Endothelial cell of umbilical vein (primary cell): Measurements from ENCODE around the gene HMGN2. TPM values are rescaled to one million over a fixed set of nuclear protein-coding genes. Genes with fewer than 3 reads are reported as not detected.
A peak's percentile ranks its signal among the peaks of the same experiment; 100 is the strongest.

Experiments
- BruUV-seq: library from RNA; stranded (reverse); fragments of 400-500 nt; replicated peaks from 2 replicates; lab custom pipeline; 2021; lab: Mats Ljungman, UMichigan
- CTCF ChIA-PET: fragments of 300-600, 350-600 bp; sonication (Branson Sonifier 250); formaldehyde crosslinking; loops from one replicate; lab custom pipeline; 2021; ENCODE audit warnings: antibody characterized with exemption, inconsistent platforms; lab: Charles Lee
- POLR2A ChIA-PET: fragments of 300-600, 350-600 bp; sonication (Branson Sonifier 250); formaldehyde crosslinking; loops from one replicate; lab custom pipeline; 2021; ENCODE audit warnings: antibody characterized with exemption, inconsistent platforms; lab: Charles Lee
- DNase-seq: peaks from one replicate; pipeline ENCODE4 v3.0.0-alpha.2; 2011; ENCODE audit warnings: low read depth, low spot score
- FAIRE-seq: peaks from 2 replicates; lab custom pipeline; 2011; peaks lifted over from hg19 to GRCh38; lab: Jason Lieb, UNC
- H2AFZ ChIP-seq: 2 replicates; pipeline ENCODE4 v1.6.0; 2012; ENCODE audit warnings: low read depth, low read length, control low read depth, inconsistent platforms
- H3K27ac ChIP-seq: 2 replicates; pipeline ENCODE4 v1.5.1; 2011; ENCODE audit warnings: low read depth, mild to moderate bottlenecking, control low read depth, low read length, moderate library complexity; ENCODE audit not compliant: insufficient read depth
- H3K27me3 ChIP-seq, 2 experiments: 2 replicates each; pipeline versions ENCODE4 v1.6.0 to v1.6.1; 2011; ENCODE audit warnings: low read length in 2 of 2, mixed read lengths in 1 of 2; ENCODE audit not compliant: control insufficient read depth in 2 of 2, insufficient read depth in 2 of 2
- H3K36me3 ChIP-seq, 2 experiments: 2 replicates in 1 of 2; 3 replicates in 1 of 2; pipeline ENCODE4 v1.5.1; 2011; ENCODE audit warnings: low read length in 2 of 2, mild to moderate bottlenecking in 1 of 2, moderate library complexity in 1 of 2; ENCODE audit not compliant: control insufficient read depth in 2 of 2, insufficient read depth in 2 of 2; ENCODE audit errors: extremely low read depth in 1 of 2
- H3K4me1 ChIP-seq: 3 replicates; pipeline ENCODE4 v1.5.1; 2011; ENCODE audit warnings: mild to moderate bottlenecking, low read length; ENCODE audit not compliant: control insufficient read depth, insufficient read depth; ENCODE audit errors: extremely low read depth
- H3K4me2 ChIP-seq: 2 replicates; pipeline ENCODE4 v1.6.1; 2011; ENCODE audit warnings: low read length, control low read depth, mixed read lengths; ENCODE audit not compliant: insufficient read depth
- H3K4me3 ChIP-seq, 3 experiments: fragments of 200-600 bp in 1 of 3; sonication (generic), shearing (Covaris generic) in 1 of 3; replicated peaks in 1 of 3; 2 replicates each; pipeline ENCODE4 v1.5.1; 2011 to 2016; ENCODE audit warnings: control low read depth in 3 of 3, low read length in 3 of 3, mild to moderate bottlenecking in 2 of 3, inconsistent platforms in 1 of 3, low read depth in 1 of 3, moderate library complexity in 1 of 3; ENCODE audit not compliant: insufficient read depth in 1 of 3
- H3K79me2 ChIP-seq: 2 replicates; pipeline ENCODE4 v1.6.0; 2012; ENCODE audit warnings: low read length, inconsistent platforms; ENCODE audit not compliant: control insufficient read depth, insufficient read depth
- H3K9ac ChIP-seq: replicated peaks from 2 replicates; pipeline ENCODE3; 2011; ENCODE audit warnings: low read length, control low read depth; ENCODE audit not compliant: insufficient read depth; ENCODE audit errors: extremely low read depth
- H3K9me1 ChIP-seq: replicated peaks from 3 replicates; pipeline ENCODE4 v1.6.0; 2011; ENCODE audit warnings: mild to moderate bottlenecking, low read length; ENCODE audit not compliant: control insufficient read depth, insufficient read depth; ENCODE audit errors: extremely low read depth
- H3K9me3 ChIP-seq: replicated peaks from 2 replicates; pipeline ENCODE4 v1.5.1; 2012; ENCODE audit warnings: low read length, inconsistent platforms; ENCODE audit not compliant: control insufficient read depth, insufficient read depth
- H4K20me1 ChIP-seq: replicated peaks from 2 replicates; pipeline ENCODE3; 2011; ENCODE audit warnings: mild to moderate bottlenecking, low read length; ENCODE audit not compliant: control insufficient read depth, insufficient read depth; ENCODE audit errors: extremely low read depth
- CTCF ChIP-seq, 2 donors: IDR thresholded peaks; 1 replicate in 1 of 2; 2 replicates in 1 of 2; pipeline ENCODE4 v1.5.1; 2011; ENCODE audit warnings: low read length in 2 of 2, mild to moderate bottlenecking in 2 of 2, moderate library complexity in 2 of 2, control low read depth in 1 of 2, inconsistent platforms in 1 of 2, low read depth in 1 of 2; ENCODE audit not compliant: insufficient read depth in 1 of 2; ENCODE audit errors: extremely low read depth in 1 of 2
- EZH2 ChIP-seq: IDR thresholded peaks from 2 replicates; pipeline ENCODE4 v1.6.1; 2012; ENCODE audit warnings: borderline replicate concordance, low read depth, mild to moderate bottlenecking, moderate library complexity, low read length, inconsistent platforms; ENCODE audit not compliant: severe bottlenecking
- FOS ChIP-seq: IDR thresholded peaks from 2 replicates; pipeline ENCODE4 v1.6.1; 2011; ENCODE audit warnings: mild to moderate bottlenecking, low read length, moderate library complexity, borderline replicate concordance; ENCODE audit not compliant: insufficient read depth
- GATA2 ChIP-seq: IDR thresholded peaks from 2 replicates; pipeline ENCODE4 v1.7.0; 2011; ENCODE audit warnings: low read depth, mild to moderate bottlenecking, moderate library complexity, mixed read lengths, low read length; ENCODE audit not compliant: insufficient read length, insufficient read depth
- JUN ChIP-seq: IDR thresholded peaks from 2 replicates; pipeline ENCODE4 v1.6.1; 2011; ENCODE audit warnings: borderline replicate concordance, low read depth; ENCODE audit not compliant: insufficient read length, insufficient read depth
- MAX ChIP-seq: IDR thresholded peaks from 2 replicates; pipeline ENCODE4 v1.6.1; 2011; ENCODE audit not compliant: insufficient read depth, insufficient read length
- MYC ChIP-seq: IDR thresholded peaks from one replicate; pipeline ENCODE4 v1.6.1; 2011; ENCODE audit warnings: mild to moderate bottlenecking, low read depth, low read length
- POLR2A ChIP-seq: IDR thresholded peaks from 2 replicates; pipeline ENCODE4 v1.6.1; 2012; ENCODE audit warnings: low read depth, mild to moderate bottlenecking, control low read depth, low read length
- POLR2AphosphoS5 ChIP-seq: IDR thresholded peaks from 2 replicates; pipeline ENCODE4 v1.6.1; 2012; ENCODE audit warnings: low read depth, mild to moderate bottlenecking, control low read depth, low read length, moderate library complexity; ENCODE audit not compliant: insufficient read depth
- dilution Hi-C: fragments of 300-500 bp; cut with MboI; formaldehyde crosslinking; loops from one replicate; pipeline ENCODE4 v1.15.0; 2019; ENCODE audit warnings: low sequenced_read_pairs; ENCODE audit not compliant: extremely low pct_ligation_motif_present
- intact Hi-C: fragments of 100-400 bp; cut with micrococcal nuclease; formaldehyde crosslinking; loops from one replicate; pipeline ENCODE4 v1.10.0; 2022
- polyA plus RNA-seq, 4 experiments: library from polyadenylated mRNA; depleted of rRNA in 3 of 4; stranded (reverse) in 3 of 4; unstranded in 1 of 4; fragments of >200 nt; gene quantifications; 2 replicates each; pipeline versions ENCODE4 v1.2.1 to v1.2.3, GENCODE V29; 2011 to 2012; ENCODE audit warnings: missing spikeins in 1 of 4
- total RNA-seq: library from RNA; stranded (reverse); gene quantifications from 2 replicates; pipeline ENCODE4 v1.2.3, GENCODE V29; 2021

The HMGN2 gene
- total and polyA plus RNA-seq, 2 donors (not counting 3 experiments of a cell fraction or from before 2014, with no cell fraction given): 240 to 580 TPM

- H3K9me3 ChIP-seq: no peaks in the 10 kb centered on the region
- dilution Hi-C loops: no loop called here
- FAIRE-seq: no peak
- peak overlapping the region; percentile 86 for H3K9ac ChIP-seq
- POLR2A ChIA-PET: no interaction called here
- peak overlapping the region; percentile 54 for H3K27ac ChIP-seq
- TSS peak; percentile 48 for BruUV-seq
- intact Hi-C loops: loop anchor here (2.0 kb wide), 1 partner anchor 40 kb away; the partner anchor contains the start of gene HMGN2
- peaks cover 21% of the 10 kb centered on the region for H3K79me2 ChIP-seq
- peak overlapping the region; percentile 98 for H3K4me2 ChIP-seq
- peaks cover 20% of the 10 kb centered on the region for H3K4me1 ChIP-seq
- H3K27me3 ChIP-seq: peaks cover 0 to 3% of the 10 kb centered on the region in 2 experiments
- H3K4me3 ChIP-seq: peak overlapping the region; percentile 52 to 92 (median 75)
- peak overlapping the region; percentile 80 for H2AFZ ChIP-seq
- DNase-seq: no peak
- no peaks in the 10 kb centered on the region for H3K9me1 ChIP-seq
- CTCF ChIA-PET: interaction anchor here (1.0 to 2.0 kb wide), 6 partner anchors 16 to 199 kb away, joined by 3 to 24 read pairs (median 4); partner anchors contain the start of gene CEP85
- H4K20me1 ChIP-seq: no peaks in the 10 kb centered on the region
- TF ChIP-seq MYC (no peak), JUN (no peak), FOS (no peak), POLR2AphosphoS5 (no peak), EZH2 (no peak), POLR2A (no peak)
- peaks cover under 1 to 7% of the 10 kb centered on the region in 2 experiments for H3K36me3 ChIP-seq
Measured at GRCh38 chr1:26432793-26433192, 39.4 kb upstream of the HMGN2 start.

GRCh38 chr1:26434161-26434752 lies 38.0 kb upstream of the HMGN2 start:
- no peak overlapping the region for H2AFZ ChIP-seq
- no peak overlapping the region for H3K4me2 ChIP-seq
- CTCF ChIA-PET: interaction anchor here (1.2 to 1.4 kb wide), 2 partner anchors 17 to 36 kb away, joined by 3 to 4 read pairs; no protein-coding TSS in a partner anchor
- POLR2A ChIA-PET: interaction anchor here (0.6 kb wide), 1 partner anchor 72 kb away, joined by 3 read pairs; no protein-coding TSS in a partner anchor
- H3K9me3 ChIP-seq: no peaks in the 10 kb centered on the region
- no peak for DNase-seq
- H3K4me3 ChIP-seq: no peak overlapping the region
- H3K9me1 ChIP-seq: no peaks in the 10 kb centered on the region
- peaks cover 20% of the 10 kb centered on the region for H3K4me1 ChIP-seq
- H4K20me1 ChIP-seq: no peaks in the 10 kb centered on the region
- H3K27ac ChIP-seq: no peak overlapping the region
- H3K9ac ChIP-seq: no peak overlapping the region
- intact Hi-C loops (no loop called here), dilution Hi-C loops (no loop called here)
- peaks cover 0 to 3% of the 10 kb centered on the region in 2 experiments for H3K27me3 ChIP-seq
- peaks cover 21% of the 10 kb centered on the region for H3K79me2 ChIP-seq
- TF ChIP-seq EZH2 (no peak), MAX (no peak), CTCF (IDR thresholded peaks at IDR 0.05; ENCODE audit: extremely low read depth in 1 of 2, insufficient read depth in 1 of 2, low read depth in 1 of 2, low read length in 2 of 2) (no peak), POLR2A (no peak), GATA2 (no peak), JUN (no peak), MYC (no peak), FOS (no peak), POLR2AphosphoS5 (no peak)
- FAIRE-seq: no peak
- BruUV-seq: no TSS peak
- peaks cover 3 to 14% of the 10 kb centered on the region in 2 experiments for H3K36me3 ChIP-seq
